T-helper 2 cell treated with Interferon-gamma antibody and Interleukin-4, amounts not matched to agents 100 ng/mL and 5 ng/mL, for 36 hours (primary cell): ENCODE data around the gene SAPCD1. TPM values are rescaled to one million over a fixed set of nuclear protein-coding genes. Genes with fewer than 3 reads are reported as not detected.

ENCODE experiments used
- intact Hi-C: fragments of 100-400 bp; cut with micrococcal nuclease; formaldehyde crosslinking; loops from one replicate; pipeline ENCODE4 v1.15.1; 2023
- total RNA-seq: library from RNA; stranded (reverse); gene quantifications from 2 replicates; pipeline ENCODE4 v1.2.3, GENCODE V29; 2022

SAPCD1 gene
- total RNA-seq, 1 donor from 2014 or later, result 16.6 TPM

- intact Hi-C loops, result loop anchor here (1.0 to 2.0 kb wide), 4 partner anchors 9 to 102 kb away; partner anchors contain the start of gene LY6G5C
Measured at GRCh38 chr6:31728767-31729514, 33.5 kb upstream of the SAPCD1 start, which contains the start of gene DDAH2. Gene DDAH2 (minus strand): TSS chr6:31729299. CDS start chr6:31729161, 138 bp downstream.

GRCh38 chr6:31729515-31729978 is 32.9 kb upstream of the SAPCD1 start:
- intact Hi-C loops, result loop anchor here (1.0 to 2.0 kb wide), 4 partner anchors 9 to 101 kb away; partner anchors contain the start of gene LY6G5C

GRCh38 chr6:31729979-31730630 is 32.4 kb upstream of the SAPCD1 start:
- intact Hi-C loops, result loop anchor here (1.0 to 10.0 kb wide), 7 partner anchors 8 to 445 kb away; partner anchors contain the start of genes ABHD16A, AGPAT1, ATP6V1G2 and DDX39B

GRCh38 chr6:31730631-31731086 is 31.8 kb upstream of the SAPCD1 start:
- intact Hi-C loops, result loop anchor here (1.0 to 10.0 kb wide), 3 partner anchors 27 to 444 kb away; partner anchors contain the start of genes ABHD16A, AGPAT1, ATP6V1G2 and DDX39B

- intact Hi-C loops, result loop anchor here (10.0 kb wide), 2 partner anchors 187 to 443 kb away; partner anchors contain the start of genes AGPAT1, ATP6V1G2, DDX39B and NFKBIL1
Measured at GRCh38 chr6:31732029-31732428, 30.4 kb upstream of the SAPCD1 start.

- intact Hi-C loops, result loop anchor here (10.0 kb wide), 2 partner anchors 189 to 441 kb away; partner anchors contain the start of genes AGPAT1, ATP6V1G2, DDX39B and NFKBIL1
Measured at GRCh38 chr6:31733734-31734133, 28.7 kb upstream of the SAPCD1 start.

GRCh38 chr6:31734247-31734820 is 28.1 kb upstream of the SAPCD1 start:
- intact Hi-C loops, result loop anchor here (10.0 kb wide), 2 partner anchors 190 to 440 kb away; partner anchors contain the start of genes AGPAT1, ATP6V1G2, DDX39B and NFKBIL1

- intact Hi-C loops, result loop anchor here (5.0 to 10.0 kb wide), 4 partner anchors 83 to 1237 kb away; partner anchors contain the start of genes AGPAT1, ATP6V1G2, BAG6 and DDX39B
Measured at GRCh38 chr6:31734821-31735406, 27.5 kb upstream of the SAPCD1 start.

- intact Hi-C loops, result loop anchor here (2.0 to 10.0 kb wide), 5 partner anchors 84 to 1236 kb away; partner anchors contain the start of genes AGPAT1, ATF6B, ATP6V1G2 and BAG6
Measured at GRCh38 chr6:31736021-31736767, 26.3 kb upstream of the SAPCD1 start, which contains the start of gene CLIC1. Gene CLIC1 (minus strand): TSS chr6:31736530. CDS start chr6:31736300, 230 bp downstream.

- intact Hi-C loops, result loop anchor here (2.0 to 10.0 kb wide), 5 partner anchors 85 to 1235 kb away; partner anchors contain the start of genes AGPAT1, ATF6B, ATP6V1G2 and BAG6
Measured at GRCh38 chr6:31736768-31737314, 25.6 kb upstream of the SAPCD1 start.

GRCh38 chr6:31737315-31737990 is 25.0 kb upstream of the SAPCD1 start:
- intact Hi-C loops, result loop anchor here (2.0 to 10.0 kb wide), 5 partner anchors 85 to 1235 kb away; partner anchors contain the start of genes AGPAT1, ATF6B, ATP6V1G2 and BAG6

GRCh38 chr6:31737991-31738979 is 24.2 kb upstream of the SAPCD1 start:
- intact Hi-C loops, result loop anchor here (1.0 to 10.0 kb wide), 9 partner anchors 9 to 1234 kb away; partner anchors contain the start of genes AGPAT1, ATF6B, ATP6V1G2 and BAG6

GRCh38 chr6:31739639-31740396 is 22.6 kb upstream of the SAPCD1 start, which contains the start of gene MSH5:
Gene MSH5 (plus strand): TSS chr6:31740005. CDS start chr6:31740467, 462 bp downstream.
- intact Hi-C loops, result loop anchor here (1.0 to 10.0 kb wide), 8 partner anchors 37 to 1232 kb away; partner anchors contain the start of genes ABHD16A, AGPAT1, ATP6V1G2 and BAG6

GRCh38 chr6:31740397-31741223 is 21.8 kb upstream of the SAPCD1 start:
- intact Hi-C loops, result no loop called here

GRCh38 chr6:31741815-31742214 is 20.6 kb upstream of the SAPCD1 start:
- intact Hi-C loops, result no loop called here
